Measurements from ENCODE around the gene CARD14. TPM values are rescaled to one million over a fixed set of nuclear protein-coding genes. Genes with fewer than 3 reads are reported as not detected.
A peak's percentile ranks its signal among the peaks of the same experiment; 100 is the strongest.

CARD14 gene
- total RNA-seq, 1 donor from 2014 or later: 1.1 TPM

DNA sequence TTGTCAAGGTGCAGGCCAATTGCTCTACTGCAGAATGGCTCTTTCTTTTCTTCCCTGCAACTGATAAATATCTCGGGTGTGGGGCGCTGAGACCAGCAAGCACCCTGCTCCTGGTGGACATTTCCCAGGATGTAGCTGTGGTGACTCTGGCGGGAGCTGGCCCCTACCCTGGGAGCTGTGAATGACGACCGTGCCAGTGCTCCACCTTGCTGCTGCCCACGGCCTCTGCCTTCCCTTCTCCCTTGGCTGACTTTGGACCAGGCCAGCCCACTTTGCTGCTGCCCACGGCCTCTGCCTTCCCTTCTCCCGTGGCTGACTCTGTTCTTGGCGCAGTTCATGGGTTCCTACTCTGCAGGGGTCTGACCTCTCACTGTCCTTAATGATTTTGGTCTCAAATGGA is 16.1 kb downstream of the CARD14 start:
- ATAC-seq (no peak), DNase-seq (no peak)
- Histone ChIP-seq H3K27me3 (no peaks in the 10 kb centered on the region), H3K9me3 (no peaks in the 10 kb centered on the region), H3K4me1 (peaks cover 12% of the 10 kb centered on the region), H3K4me3 (no peak overlapping the region), H3K36me3 (no peaks in the 10 kb centered on the region), H3K27ac (no peak overlapping the region)
- TF ChIP-seq, protein P1, sequence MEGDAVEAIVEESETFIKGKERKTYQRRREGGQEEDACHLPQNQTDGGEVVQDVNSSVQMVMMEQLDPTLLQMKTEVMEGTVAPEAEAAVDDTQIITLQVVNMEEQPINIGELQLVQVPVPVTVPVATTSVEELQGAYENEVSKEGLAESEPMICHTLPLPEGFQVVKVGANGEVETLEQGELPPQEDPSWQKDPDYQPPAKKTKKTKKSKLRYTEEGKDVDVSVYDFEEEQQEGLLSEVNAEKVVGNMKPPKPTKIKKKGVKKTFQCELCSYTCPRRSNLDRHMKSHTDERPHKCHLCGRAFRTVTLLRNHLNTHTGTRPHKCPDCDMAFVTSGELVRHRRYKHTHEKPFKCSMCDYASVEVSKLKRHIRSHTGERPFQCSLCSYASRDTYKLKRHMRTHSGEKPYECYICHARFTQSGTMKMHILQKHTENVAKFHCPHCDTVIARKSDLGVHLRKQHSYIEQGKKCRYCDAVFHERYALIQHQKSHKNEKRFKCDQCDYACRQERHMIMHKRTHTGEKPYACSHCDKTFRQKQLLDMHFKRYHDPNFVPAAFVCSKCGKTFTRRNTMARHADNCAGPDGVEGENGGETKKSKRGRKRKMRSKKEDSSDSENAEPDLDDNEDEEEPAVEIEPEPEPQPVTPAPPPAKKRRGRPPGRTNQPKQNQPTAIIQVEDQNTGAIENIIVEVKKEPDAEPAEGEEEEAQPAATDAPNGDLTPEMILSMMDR (IDR thresholded peaks at IDR 0.05): no peak
- intact Hi-C loops (cut with DNase I): no loop called here

DNA sequence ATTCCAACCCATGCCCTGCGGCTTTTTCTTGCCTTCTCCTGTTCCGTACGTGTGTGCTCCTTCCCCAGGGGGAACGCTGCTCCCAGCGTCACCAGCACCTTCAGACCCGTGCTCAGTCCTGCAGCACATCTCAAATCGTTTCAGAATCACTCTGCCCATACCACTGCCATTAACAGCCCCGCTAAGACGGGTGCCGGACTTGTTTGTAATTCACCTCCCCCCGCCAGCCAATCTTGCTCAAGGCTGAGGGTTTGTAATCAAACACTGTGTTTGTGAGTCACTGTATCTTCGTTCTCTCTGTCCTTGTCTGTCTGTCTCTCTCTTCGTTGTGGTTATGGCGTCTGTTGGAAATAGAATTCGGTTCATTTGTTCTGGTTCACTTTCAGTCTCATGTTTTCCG is 17.3 kb downstream of the CARD14 start:
- intact Hi-C loops (cut with DNase I): no loop called here
- no peak for ATAC-seq
- Histone ChIP-seq H3K27ac (peak overlapping the region; percentile 55), H3K36me3 (no peaks in the 10 kb centered on the region), H3K9me3 (no peaks in the 10 kb centered on the region), H3K4me1 (peaks cover 21% of the 10 kb centered on the region), H3K27me3 (no peaks in the 10 kb centered on the region), H3K4me3 (peak overlapping the region; percentile 30)
- TF ChIP-seq, protein P1 (IDR thresholded peaks at IDR 0.05): no peak
- no peak for DNase-seq

DNA sequence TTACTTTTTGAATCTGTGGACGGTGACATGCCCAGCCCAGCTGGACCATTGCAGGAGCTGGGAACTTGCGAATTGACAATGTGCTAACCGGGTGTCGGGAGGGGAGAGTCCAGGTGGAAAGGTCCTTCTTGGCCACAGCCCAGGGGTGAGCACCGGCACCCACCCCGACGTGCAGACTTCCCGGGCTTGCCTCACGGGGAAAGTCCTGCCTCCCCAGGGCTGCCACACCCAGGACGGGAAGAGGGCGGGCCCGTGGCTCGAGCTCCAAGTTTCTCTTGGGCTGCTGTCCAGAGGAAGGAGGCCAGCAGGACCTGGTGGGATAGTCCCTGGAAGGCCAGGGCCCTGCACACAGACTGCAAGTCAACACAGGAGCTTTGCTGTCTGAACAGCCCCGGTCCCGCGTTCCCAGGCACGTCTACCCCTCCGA is 17.7 kb downstream of the CARD14 start:
- intact Hi-C loops (cut with DNase I): no loop called here
- Histone ChIP-seq H3K36me3 (no peaks in the 10 kb centered on the region), H3K27ac (peak overlapping the region; percentile 55), H3K4me1 (peaks cover 21% of the 10 kb centered on the region), H3K4me3 (peak overlapping the region; percentile 30), H3K27me3 (no peaks in the 10 kb centered on the region), H3K9me3 (no peaks in the 10 kb centered on the region)
- peak; percentile 83 for DNase-seq
- ATAC-seq: peak; percentile 82
- TF ChIP-seq, protein P1 (IDR thresholded peaks at IDR 0.05): no peak

DNA sequence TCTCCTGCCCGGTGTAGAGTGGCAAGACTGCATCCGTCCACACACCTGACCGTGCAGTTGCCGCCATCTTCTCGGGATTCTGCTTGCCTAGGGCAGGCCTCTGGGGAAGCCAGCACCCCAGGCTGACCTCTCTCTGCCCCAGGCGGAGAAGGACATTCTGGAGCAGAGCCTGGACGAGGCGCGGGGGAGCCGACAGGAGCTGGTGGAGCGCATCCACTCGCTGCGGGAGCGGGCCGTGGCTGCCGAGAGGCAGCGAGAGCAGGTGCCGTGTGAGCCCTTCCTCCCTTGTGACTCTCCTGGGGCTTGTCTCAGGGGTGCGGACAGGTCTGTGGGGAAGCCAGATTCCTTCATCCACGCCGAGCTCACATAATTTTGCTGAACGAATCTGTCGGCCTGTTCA is 19.8 kb downstream of the CARD14 start:
- ATAC-seq: no peak
- Histone ChIP-seq H3K27ac (no peak overlapping the region), H3K4me1 (peaks cover 21% of the 10 kb centered on the region), H3K9me3 (no peaks in the 10 kb centered on the region), H3K4me3 (no peak overlapping the region), H3K36me3 (no peaks in the 10 kb centered on the region), H3K27me3 (no peaks in the 10 kb centered on the region)
- no peak for DNase-seq
- intact Hi-C loops (cut with DNase I): no loop called here
- TF ChIP-seq, protein P1 (IDR thresholded peaks at IDR 0.05): no peak

- no peaks in the 10 kb centered on the region for H3K36me3 ChIP-seq
- no peak overlapping the region for H3K4me3 ChIP-seq
- H3K9me3 ChIP-seq: no peaks in the 10 kb centered on the region
- ATAC-seq (no peak), DNase-seq (no peak)
- intact Hi-C loops (cut with DNase I): no loop called here
- peaks cover 21% of the 10 kb centered on the region for H3K4me1 ChIP-seq
- no peak overlapping the region for H3K27ac ChIP-seq
- no peaks in the 10 kb centered on the region for H3K27me3 ChIP-seq
- TF ChIP-seq, protein P1 (IDR thresholded peaks at IDR 0.05): no peak
Observed at GRCh38 chr17:80190716-80191115, 20.9 kb downstream of the CARD14 start.

GRCh38 chr17:80191192-80191591 is 21.4 kb downstream of the CARD14 start:
- Histone ChIP-seq H3K36me3 (no peaks in the 10 kb centered on the region), H3K27me3 (no peaks in the 10 kb centered on the region), H3K9me3 (no peaks in the 10 kb centered on the region), H3K27ac (no peak overlapping the region), H3K4me3 (no peak overlapping the region), H3K4me1 (peaks cover 21% of the 10 kb centered on the region)
- ATAC-seq (no peak), DNase-seq (no peak)
- intact Hi-C loops (cut with DNase I): no loop called here
- TF ChIP-seq, protein P1 (IDR thresholded peaks at IDR 0.05): no peak
